CD8-positive, alpha-beta memory T cell (primary cell): ENCODE measurements around the gene MIPEP. TPM values are rescaled to one million over a fixed set of nuclear protein-coding genes. Genes with fewer than 3 reads are reported as not detected.
A peak's percentile ranks its signal among the peaks of the same experiment; 100 is the strongest.

Experiments
- CTCF ChIA-PET: fragments of 350-600 bp; sonication (Branson Sonifier 250); formaldehyde crosslinking; loops from one replicate; lab custom pipeline; 2021; ENCODE audit warnings: antibody characterized with exemption; lab: Charles Lee
- POLR2A ChIA-PET: fragments of 350-600 bp; sonication (Branson Sonifier 250); formaldehyde crosslinking; loops from one replicate; lab custom pipeline; 2021; ENCODE audit warnings: antibody characterized with exemption; lab: Charles Lee
- DNase-seq, 5 donors: peaks; one replicate each; pipeline versions ENCODE4 v3.0.0 to v3.0.0-alpha.2; 2020 to 2022; ENCODE audit warnings: mixed read lengths in 1 of 5
- H3K27ac ChIP-seq: one replicate; pipeline ENCODE4 v1.7.0; 2013; ENCODE audit warnings: low read depth, mild to moderate bottlenecking, low read length, moderate library complexity
- H3K27me3 ChIP-seq: 2 replicates; pipeline ENCODE4 v1.7.0; 2013; ENCODE audit warnings: low read length, mild to moderate bottlenecking; ENCODE audit not compliant: insufficient read depth, poor library complexity, severe bottlenecking
- H3K36me3 ChIP-seq: 2 replicates; pipeline ENCODE4 v1.7.0; 2013; ENCODE audit warnings: mild to moderate bottlenecking, low read length, moderate library complexity; ENCODE audit not compliant: insufficient read depth
- H3K4me1 ChIP-seq: 2 replicates; pipeline ENCODE4 v1.7.0; 2013; ENCODE audit warnings: mild to moderate bottlenecking, low read length, moderate library complexity; ENCODE audit not compliant: insufficient read depth
- H3K4me3 ChIP-seq: 2 replicates; pipeline ENCODE4 v1.7.0; 2013; ENCODE audit warnings: mild to moderate bottlenecking, low read length
- H3K9me3 ChIP-seq: 2 replicates; pipeline ENCODE4 v1.7.0; 2013; ENCODE audit warnings: mild to moderate bottlenecking, low read length
- H3K27ac Mint-ChIP-seq, 8 donors: one replicate each; pipeline ENCODE4 v1.8.0; 2020 to 2021; ENCODE audit warnings: mixed read lengths in 8 of 8, mild to moderate bottlenecking in 6 of 8, inconsistent platforms in 3 of 8, moderate library complexity in 3 of 8
- H3K27me3 Mint-ChIP-seq, 2 donors: one replicate each; pipeline ENCODE4 v1.8.0; 2020 to 2021; ENCODE audit warnings: mixed read lengths in 2 of 2, mild to moderate bottlenecking in 1 of 2, moderate library complexity in 1 of 2
- H3K36me3 Mint-ChIP-seq, 3 donors: one replicate each; pipeline ENCODE4 v1.8.0; 2020 to 2021; ENCODE audit warnings: mixed read lengths in 3 of 3, inconsistent platforms in 1 of 3, mild to moderate bottlenecking in 1 of 3
- H3K4me1 Mint-ChIP-seq, 3 donors: one replicate each; pipeline ENCODE4 v1.8.0; 2020 to 2021; ENCODE audit warnings: mixed read lengths in 3 of 3, inconsistent platforms in 1 of 3, mild to moderate bottlenecking in 1 of 3
- H3K4me3 Mint-ChIP-seq, 7 donors: one replicate each; pipeline ENCODE4 v1.8.0; 2020 to 2021; ENCODE audit warnings: mixed read lengths in 7 of 7, mild to moderate bottlenecking in 6 of 7, moderate library complexity in 4 of 7, inconsistent platforms in 2 of 7
- H3K9me3 Mint-ChIP-seq, 5 donors: one replicate each; pipeline ENCODE4 v1.8.0; 2020 to 2022; ENCODE audit warnings: mixed read lengths in 5 of 5, mild to moderate bottlenecking in 3 of 5, moderate library complexity in 2 of 5, inconsistent platforms in 1 of 5
- polyA plus RNA-seq: library from polyadenylated mRNA; unstranded; fragments of 300-500 nt; fragmentation: Illumina TruSeq; gene quantifications from one replicate; pipeline ENCODE4 v1.2.3, GENCODE V29; 2021
- total RNA-seq, 2 experiments: library from RNA; stranded (reverse); gene quantifications; one replicate each; pipeline ENCODE4 v1.2.3, GENCODE V29; 2021

MIPEP gene
- total and polyA plus RNA-seq, 3 experiments from 2014 or later = 17.9 to 23.7 (median 18.8) TPM

GRCh38 chr13:23729531-23729930 lies 159.7 kb downstream of the MIPEP start:
- Mint-ChIP-seq H3K36me3 (peaks cover 6 to 22% (median 19%) of the 10 kb centered on the region in 3 donors), H3K4me3 (no peak overlapping the region), H3K27me3 (no peaks in the 10 kb centered on the region), H3K4me1 (no peaks in the 10 kb centered on the region), H3K27ac (no peak overlapping the region), H3K9me3 (no peaks in the 10 kb centered on the region)
- no peak for DNase-seq
- no peak overlapping the region for H3K27ac ChIP-seq
- H3K4me1 ChIP-seq = no peaks in the 10 kb centered on the region
- H3K9me3 ChIP-seq = no peaks in the 10 kb centered on the region
- POLR2A ChIA-PET = no interaction called here
- H3K36me3 ChIP-seq = peaks cover 6% of the 10 kb centered on the region
- no peak overlapping the region for H3K4me3 ChIP-seq
- CTCF ChIA-PET = no interaction called here
- H3K27me3 ChIP-seq = no peaks in the 10 kb centered on the region

DNA sequence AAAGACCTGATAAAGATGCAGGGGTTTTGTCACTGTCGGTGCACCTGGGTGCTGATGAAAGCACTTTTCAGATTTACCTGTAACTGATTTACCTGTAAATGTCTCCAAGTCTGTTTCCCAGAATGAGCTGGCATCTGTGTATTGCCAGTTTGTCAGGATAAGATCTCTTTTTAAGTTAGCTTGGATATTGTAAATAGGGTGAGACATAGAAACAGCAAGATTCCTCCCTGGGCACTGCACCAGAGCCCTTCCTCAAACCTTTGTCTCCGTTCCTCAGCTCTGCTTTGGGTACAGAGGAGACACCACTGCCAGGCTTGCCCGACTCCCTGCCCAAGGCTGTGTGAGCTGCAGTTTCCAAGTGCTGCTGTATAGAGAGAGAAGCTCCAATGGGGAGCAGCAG lies 160.4 kb downstream of the MIPEP start:
- Mint-ChIP-seq H3K9me3 (no peaks in the 10 kb centered on the region), H3K4me1 (no peaks in the 10 kb centered on the region), H3K27ac (no peak overlapping the region), H3K4me3 (no peak overlapping the region), H3K27me3 (no peaks in the 10 kb centered on the region), H3K36me3 (peaks cover 6 to 24% (median 19%) of the 10 kb centered on the region in 3 donors)
- DNase-seq = no peak
- Histone ChIP-seq H3K36me3 (peaks cover 6% of the 10 kb centered on the region), H3K27me3 (no peaks in the 10 kb centered on the region), H3K4me3 (no peak overlapping the region), H3K9me3 (no peaks in the 10 kb centered on the region), H3K27ac (no peak overlapping the region), H3K4me1 (no peaks in the 10 kb centered on the region)
- ChIA-PET CTCF (no interaction called here), POLR2A (no interaction called here)

GRCh38 chr13:23725922-23726321 lies 163.3 kb downstream of the MIPEP start:
- Mint-ChIP-seq H3K36me3 (peaks cover 6 to 15% (median 14%) of the 10 kb centered on the region in 3 donors), H3K4me3 (no peak overlapping the region), H3K27me3 (no peaks in the 10 kb centered on the region), H3K4me1 (no peaks in the 10 kb centered on the region), H3K27ac (no peak overlapping the region), H3K9me3 (no peaks in the 10 kb centered on the region)
- no peaks in the 10 kb centered on the region for H3K27me3 ChIP-seq
- ChIA-PET POLR2A (no interaction called here), CTCF (interaction anchor here (1.4 kb wide), 1 partner anchor 12 kb away, joined by 4 read pairs; no protein-coding TSS in a partner anchor)
- no peak for DNase-seq
- no peak overlapping the region for H3K4me3 ChIP-seq
- no peaks in the 10 kb centered on the region for H3K9me3 ChIP-seq
- H3K4me1 ChIP-seq = no peaks in the 10 kb centered on the region
- peaks cover 6% of the 10 kb centered on the region for H3K36me3 ChIP-seq
- H3K27ac ChIP-seq = no peak overlapping the region

DNA sequence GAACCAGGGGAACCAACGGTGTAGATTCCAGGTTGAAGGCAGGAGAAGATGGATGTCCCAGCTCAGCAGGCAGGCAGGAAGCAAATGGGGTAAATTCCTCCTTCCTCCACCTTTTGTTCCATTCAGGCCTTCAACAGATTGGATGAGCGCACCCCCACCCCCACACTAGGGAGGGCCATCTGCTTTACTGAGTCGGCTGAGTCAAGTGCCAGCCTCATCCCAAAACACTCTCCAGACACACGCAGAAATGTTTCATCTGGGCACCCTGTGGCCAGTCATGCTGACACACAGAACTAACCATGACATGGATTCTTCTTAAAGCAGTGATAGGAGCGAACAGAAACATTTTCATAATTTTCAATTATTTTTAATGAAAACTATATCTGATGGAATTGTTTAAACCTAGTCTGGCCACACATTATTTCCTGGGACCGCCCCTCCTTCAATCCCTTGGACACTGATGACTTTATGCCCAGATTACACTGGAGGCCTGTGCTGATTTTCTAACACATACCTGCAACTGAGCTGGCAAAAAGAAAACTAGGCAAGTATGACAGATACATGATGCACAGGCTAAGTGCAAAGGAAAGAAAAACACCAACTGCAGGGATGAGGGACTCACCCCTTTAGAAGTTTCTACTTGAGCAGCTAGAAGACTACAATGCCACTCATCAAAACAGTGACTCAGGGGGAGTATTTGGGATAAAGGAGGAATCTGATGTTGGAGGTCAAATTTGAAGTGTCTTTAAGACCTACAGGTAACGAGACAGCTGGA lies 164.8 kb downstream of the MIPEP start:
- Histone ChIP-seq H3K9me3 (no peaks in the 10 kb centered on the region), H3K4me3 (no peak overlapping the region), H3K36me3 (peaks cover 3% of the 10 kb centered on the region), H3K27me3 (no peaks in the 10 kb centered on the region), H3K4me1 (no peaks in the 10 kb centered on the region), H3K27ac (no peak overlapping the region)
- Mint-ChIP-seq H3K27ac (no peak overlapping the region), H3K27me3 (no peaks in the 10 kb centered on the region), H3K36me3 (peaks cover 6 to 14% (median 10%) of the 10 kb centered on the region in 3 donors), H3K4me3 (no peak overlapping the region), H3K4me1 (no peaks in the 10 kb centered on the region), H3K9me3 (no peaks in the 10 kb centered on the region)
- DNase-seq = no peak
- ChIA-PET CTCF (interaction anchor here (1.4 kb wide), 1 partner anchor 14 kb away, joined by 4 read pairs; no protein-coding TSS in a partner anchor), POLR2A (no interaction called here)

- peaks cover 0 to 7% (median 2%) of the 10 kb centered on the region in 3 donors for H3K4me1 Mint-ChIP-seq
- no peak overlapping the region for H3K27ac ChIP-seq
- H3K4me3 ChIP-seq = no peak overlapping the region
- ChIA-PET POLR2A (no interaction called here), CTCF (no interaction called here)
- H3K27ac Mint-ChIP-seq = no peak overlapping the region
- H3K4me3 Mint-ChIP-seq = no peak overlapping the region
- no peaks in the 10 kb centered on the region for H3K4me1 ChIP-seq
- H3K9me3 Mint-ChIP-seq = no peaks in the 10 kb centered on the region
- DNase-seq = no peak
- peaks cover 0 to 6% (median 5%) of the 10 kb centered on the region in 3 donors for H3K36me3 Mint-ChIP-seq
- H3K27me3 Mint-ChIP-seq = no peaks in the 10 kb centered on the region
- no peaks in the 10 kb centered on the region for H3K36me3 ChIP-seq
- H3K27me3 ChIP-seq = no peaks in the 10 kb centered on the region
- H3K9me3 ChIP-seq = no peaks in the 10 kb centered on the region
These were observed 165.7 kb downstream of the MIPEP start for GRCh38 chr13:23723471-23723870.

GRCh38 chr13:23722726-23723453 lies 166.3 kb downstream of the MIPEP start:
- Mint-ChIP-seq H3K27ac (no peak overlapping the region), H3K27me3 (no peaks in the 10 kb centered on the region), H3K4me3 (no peak overlapping the region), H3K4me1 (peaks cover 0 to 9% (median 2%) of the 10 kb centered on the region in 3 donors), H3K36me3 (peaks cover 0 to 5% (median 3%) of the 10 kb centered on the region in 3 donors), H3K9me3 (no peaks in the 10 kb centered on the region)
- Histone ChIP-seq H3K27me3 (no peaks in the 10 kb centered on the region), H3K27ac (no peak overlapping the region), H3K4me1 (no peaks in the 10 kb centered on the region), H3K4me3 (no peak overlapping the region), H3K36me3 (no peaks in the 10 kb centered on the region), H3K9me3 (no peaks in the 10 kb centered on the region)
- ChIA-PET POLR2A (interaction anchor here (0.6 kb wide), 1 partner anchor 27 kb away, joined by 3 read pairs; no protein-coding TSS in a partner anchor), CTCF (no interaction called here)
- DNase-seq = no peak

DNA sequence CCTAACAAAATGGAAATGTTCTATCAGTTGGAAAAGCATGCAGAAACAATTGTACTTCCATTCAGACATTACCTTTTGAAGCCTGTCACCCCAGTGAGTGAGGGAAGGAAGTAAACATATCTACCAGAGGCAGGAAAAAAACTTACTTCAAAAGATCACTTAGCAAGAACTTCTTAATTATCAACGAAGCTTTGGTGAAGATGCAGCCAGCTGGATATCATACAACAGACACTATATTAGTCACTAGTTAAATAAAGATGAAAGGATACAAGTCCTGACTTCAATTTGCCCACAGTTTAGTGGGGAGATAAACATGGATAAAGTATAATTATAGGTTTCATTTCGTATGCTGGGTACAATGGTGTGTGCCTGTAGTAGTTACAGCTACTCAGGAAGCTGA lies 170.2 kb downstream of the MIPEP start:
- DNase-seq = no peak
- H3K4me1 ChIP-seq = no peaks in the 10 kb centered on the region
- H3K4me1 Mint-ChIP-seq = peaks cover 0 to 9% (median 2%) of the 10 kb centered on the region in 3 donors
- no peak overlapping the region for H3K4me3 ChIP-seq
- CTCF ChIA-PET = no interaction called here
- no peak overlapping the region for H3K4me3 Mint-ChIP-seq
- H3K9me3 Mint-ChIP-seq = no peaks in the 10 kb centered on the region
- peaks cover 0 to 3% (median 0%) of the 10 kb centered on the region in 3 donors for H3K36me3 Mint-ChIP-seq
- H3K9me3 ChIP-seq = no peaks in the 10 kb centered on the region
- peak overlapping the region in 1 of 8 donors; percentile 23 for H3K27ac Mint-ChIP-seq
- no peaks in the 10 kb centered on the region for H3K36me3 ChIP-seq
- H3K27me3 ChIP-seq = no peaks in the 10 kb centered on the region
- POLR2A ChIA-PET = no interaction called here
- H3K27me3 Mint-ChIP-seq = no peaks in the 10 kb centered on the region
- H3K27ac ChIP-seq = no peak overlapping the region

DNA sequence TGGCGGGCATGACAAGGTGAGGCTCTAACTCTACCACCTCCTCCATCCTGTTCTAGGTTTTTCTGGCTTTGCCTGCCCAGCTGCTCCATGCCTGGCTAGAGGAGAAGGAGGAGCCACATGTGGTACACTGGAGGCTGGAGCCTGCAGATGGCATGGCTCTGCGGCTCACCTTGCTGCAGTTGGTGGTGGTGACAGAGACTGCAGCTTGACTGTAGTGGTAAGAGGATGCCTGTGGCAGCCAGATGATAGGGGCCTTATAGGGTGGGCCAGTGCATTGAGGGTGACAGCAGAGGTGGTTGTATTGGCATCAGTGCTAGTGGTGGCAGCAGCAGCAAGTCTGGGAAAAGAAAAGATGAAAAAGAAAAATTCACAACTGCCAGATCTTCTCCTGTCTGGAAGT lies 172.8 kb downstream of the MIPEP start:
- Mint-ChIP-seq H3K4me1 (peaks cover 0 to 9% (median 2%) of the 10 kb centered on the region in 3 donors), H3K4me3 (no peak overlapping the region), H3K27me3 (peaks cover 0 to 1% of the 10 kb centered on the region in 2 donors), H3K9me3 (no peaks in the 10 kb centered on the region), H3K36me3 (peaks cover 0 to 2% (median 0%) of the 10 kb centered on the region in 3 donors), H3K27ac (no peak overlapping the region)
- Histone ChIP-seq H3K4me1 (no peaks in the 10 kb centered on the region), H3K4me3 (no peak overlapping the region), H3K36me3 (no peaks in the 10 kb centered on the region), H3K27me3 (no peaks in the 10 kb centered on the region), H3K27ac (no peak overlapping the region), H3K9me3 (no peaks in the 10 kb centered on the region)
- POLR2A ChIA-PET = no interaction called here
- CTCF ChIA-PET = no interaction called here
- DNase-seq = no peak
